HG02798 (cell line): Measurements from ENCODE around the gene SIMC1.
"Not testable (repeated sequence)": the region's sequence is repeated elsewhere in the genome, so short reads cannot be mapped to it uniquely, and the experiment has no call there.

Experiments used
- ATAC-seq: cut with Tn5 transposase; IDR thresholded peaks from one replicate; pipeline ENCODE4 v1.9.1; 2021; ENCODE audit warnings: mild to moderate bottlenecking; ENCODE audit not compliant: unreplicated experiment, poor library complexity

SIMC1 gene

DNA sequence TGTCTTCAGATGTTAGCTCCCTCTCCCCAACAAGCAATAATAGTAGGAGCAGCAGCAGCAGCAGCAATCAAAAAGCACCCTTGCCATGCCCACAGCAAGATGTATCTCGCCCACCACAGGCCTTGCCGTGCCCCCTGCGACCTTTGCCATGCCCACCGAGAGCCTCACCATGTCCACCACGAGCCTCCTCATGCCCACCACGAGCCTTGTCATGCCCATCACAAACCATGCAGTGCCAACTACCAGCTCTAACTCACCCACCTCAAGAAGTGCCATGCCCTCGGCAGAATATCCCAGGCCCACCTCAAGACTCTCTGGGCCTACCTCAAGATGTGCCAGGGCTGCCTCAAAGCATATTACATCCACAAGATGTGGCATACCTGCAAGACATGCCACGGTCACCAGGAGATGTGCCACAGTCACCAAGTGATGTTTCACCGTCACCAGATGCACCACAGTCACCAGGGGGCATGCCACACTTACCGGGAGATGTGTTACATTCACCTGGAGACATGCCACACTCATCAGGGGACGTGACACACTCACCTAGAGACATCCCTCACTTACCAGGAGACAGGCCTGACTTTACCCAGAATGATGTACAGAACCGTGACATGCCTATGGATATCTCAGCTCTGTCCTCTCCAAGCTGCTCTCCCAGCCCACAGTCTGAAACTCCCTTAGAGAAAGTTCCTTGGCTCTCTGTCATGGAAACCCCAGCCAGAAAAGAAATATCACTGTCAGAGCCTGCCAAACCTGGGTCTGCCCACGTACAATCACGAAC, 52.0 kb downstream of the SIMC1 start:
- ATAC-seq: not testable (repeated sequence)

DNA sequence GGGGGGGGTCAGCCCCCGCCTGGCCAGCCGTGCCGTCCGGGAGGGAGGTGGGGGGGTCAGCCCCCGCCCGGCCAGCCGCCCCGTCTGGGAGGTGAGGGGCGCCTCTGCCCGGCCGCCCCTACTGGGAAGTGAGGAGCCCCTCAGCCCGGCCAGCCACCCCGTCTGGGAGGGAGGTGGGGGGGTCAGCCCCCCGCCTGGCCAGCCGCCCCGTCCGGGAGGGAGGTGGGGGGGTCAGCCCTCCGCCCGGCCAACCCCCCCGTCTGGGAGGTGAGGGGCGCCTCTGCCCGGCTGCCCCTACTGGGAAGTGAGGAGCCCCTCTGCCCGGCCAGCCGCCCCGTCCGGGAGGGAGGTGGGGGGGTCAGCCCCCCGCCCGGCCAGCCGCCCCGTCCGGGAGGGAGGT, 67.1 kb downstream of the SIMC1 start:
- not testable (repeated sequence) for ATAC-seq

DNA sequence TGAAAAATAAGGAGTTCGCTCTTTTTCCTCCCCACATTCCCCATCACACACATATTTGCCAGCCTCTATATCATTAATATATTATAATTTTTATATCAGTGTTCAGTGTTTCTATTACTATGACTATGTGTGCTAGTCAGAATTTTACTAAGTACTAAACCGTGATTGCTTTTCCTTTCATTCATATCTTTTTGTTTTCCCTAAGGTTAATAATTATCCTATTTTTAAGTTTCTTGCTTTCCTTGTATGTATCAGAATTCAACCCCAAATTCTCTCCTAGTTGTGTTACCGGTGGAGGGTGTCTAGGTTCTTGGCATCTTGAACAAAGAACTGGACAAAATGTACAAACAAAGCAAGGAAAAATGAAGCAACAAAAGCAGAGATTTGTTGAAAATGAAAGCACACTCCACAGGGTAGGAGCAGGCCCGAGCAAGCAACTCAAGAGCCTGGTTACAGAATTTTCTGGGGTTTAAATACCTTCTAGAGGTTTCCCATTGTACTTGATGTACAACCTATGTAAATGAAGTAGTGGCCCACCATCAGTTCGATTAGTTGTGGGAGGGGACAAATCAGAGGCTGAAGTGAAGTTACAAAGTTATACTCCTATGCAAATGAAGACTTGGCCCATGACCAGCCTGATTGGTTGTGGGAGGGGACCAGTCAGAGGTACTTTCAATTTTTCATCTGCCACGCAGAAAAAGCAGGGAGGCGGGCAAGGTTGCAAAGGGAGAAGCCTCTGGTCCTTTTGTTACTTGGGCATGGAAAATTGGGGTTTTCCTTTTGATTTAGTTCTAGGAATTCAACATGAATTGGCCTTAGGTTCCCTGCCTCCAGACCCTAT, 79.5 kb downstream of the SIMC1 start:
- ATAC-seq: no peak

DNA sequence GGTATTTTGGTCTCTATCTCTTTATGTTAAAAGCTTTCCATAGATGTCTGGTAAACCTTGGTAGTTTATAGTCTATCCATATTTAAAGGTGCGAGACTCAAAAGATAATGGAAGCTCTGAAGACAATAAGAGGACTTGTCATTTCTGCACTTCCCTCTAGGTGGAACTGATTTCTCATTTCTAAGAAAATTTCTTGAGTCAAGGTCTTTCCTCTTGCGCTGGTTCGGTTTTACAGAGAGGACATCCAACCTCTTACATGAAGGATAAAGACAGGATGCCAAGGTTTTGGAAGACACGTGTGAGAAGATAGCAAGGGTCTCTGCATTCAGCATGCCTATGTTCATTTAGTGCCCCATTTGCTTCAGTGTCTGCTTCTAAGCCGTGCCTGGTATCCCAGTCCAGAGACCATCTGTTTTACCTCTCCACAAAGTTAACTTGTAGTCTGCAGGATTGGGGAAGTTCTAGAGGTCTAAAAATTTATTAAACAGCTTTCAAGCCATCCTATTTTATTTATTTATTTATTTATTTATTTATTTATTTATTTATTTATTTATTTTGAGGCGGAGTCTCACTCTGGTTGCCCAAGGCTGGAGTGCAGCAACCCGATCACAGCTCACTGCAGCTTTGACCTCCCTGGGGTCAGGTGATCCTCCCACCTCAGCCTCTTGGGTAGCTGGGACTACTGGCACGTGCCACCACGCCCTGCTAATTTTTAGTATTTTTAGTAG, 81.8 kb downstream of the SIMC1 start:
- no peak for ATAC-seq

DNA sequence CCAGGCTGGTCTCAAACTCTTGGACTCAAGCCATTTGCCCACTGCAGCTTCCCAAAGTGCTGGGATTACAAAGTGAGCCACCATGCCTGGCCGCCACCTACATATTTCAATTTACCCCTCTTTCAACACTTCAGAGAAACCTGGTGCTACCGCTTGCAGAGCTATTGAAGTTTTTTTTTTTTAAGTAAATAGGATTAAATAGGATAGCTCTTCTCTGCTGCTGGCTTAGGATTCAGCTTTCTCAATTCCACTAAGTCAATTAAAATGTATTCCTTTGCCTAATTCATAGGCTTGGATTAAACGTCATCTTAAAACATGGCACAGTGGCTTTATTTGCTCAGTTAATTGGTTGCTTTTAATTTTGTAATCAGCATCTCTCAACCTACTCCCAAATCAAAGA, 82.4 kb downstream of the SIMC1 start:
- no peak for ATAC-seq

DNA sequence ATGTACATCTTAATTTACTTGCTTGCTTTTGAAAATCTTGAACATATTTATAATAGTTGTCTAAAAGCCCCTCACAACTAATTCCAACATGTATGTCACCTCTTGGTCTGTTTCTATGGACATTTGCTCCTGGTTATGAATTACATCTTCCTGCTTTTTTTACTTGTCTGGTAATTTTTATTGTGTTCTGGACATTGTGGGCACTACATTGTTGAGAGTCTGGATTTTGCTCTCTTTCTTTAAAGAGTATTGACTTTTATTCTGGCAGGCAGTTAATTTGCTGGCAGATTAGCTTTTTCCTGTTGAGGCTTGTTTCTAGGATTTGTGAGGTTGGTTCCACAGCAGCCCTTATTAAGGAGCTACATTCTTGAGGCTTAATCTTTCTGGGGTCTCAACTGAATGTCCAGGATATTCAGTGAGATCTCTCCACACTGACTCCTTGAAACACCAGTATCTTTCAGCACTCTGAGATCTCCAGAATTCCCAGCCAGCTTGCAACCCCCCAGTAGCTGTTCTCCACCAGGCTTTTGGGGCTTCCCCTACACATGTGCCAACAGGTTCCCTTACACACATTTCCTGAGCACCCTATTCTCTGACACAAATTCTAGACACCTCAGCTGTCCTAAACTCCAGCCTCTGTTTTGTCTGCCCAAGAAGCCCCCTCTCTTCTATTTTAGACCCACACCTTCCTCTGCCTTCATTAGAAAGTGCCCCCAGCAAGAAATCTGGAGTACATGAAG, 96.0 kb downstream of the SIMC1 start:
- ATAC-seq: no peak

DNA sequence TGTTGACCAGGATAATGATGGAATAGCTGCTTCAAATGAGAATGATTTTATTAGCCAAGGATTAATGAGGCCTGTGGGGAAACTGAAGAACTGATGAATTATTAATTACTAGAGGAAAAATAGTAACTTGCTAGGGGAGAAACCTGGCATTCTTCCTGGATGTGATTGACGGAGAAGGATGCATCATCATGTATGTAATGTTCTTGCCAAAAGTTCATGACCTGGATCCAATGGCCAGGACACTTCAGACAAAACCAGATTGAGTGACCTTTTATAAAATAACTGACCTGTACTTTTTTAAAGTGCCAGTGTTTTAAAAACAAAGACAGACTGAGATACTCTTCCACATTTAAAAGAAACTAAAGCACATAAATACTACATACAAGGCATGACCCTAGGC, 99.7 kb downstream of the SIMC1 start:
- ATAC-seq: no peak

DNA sequence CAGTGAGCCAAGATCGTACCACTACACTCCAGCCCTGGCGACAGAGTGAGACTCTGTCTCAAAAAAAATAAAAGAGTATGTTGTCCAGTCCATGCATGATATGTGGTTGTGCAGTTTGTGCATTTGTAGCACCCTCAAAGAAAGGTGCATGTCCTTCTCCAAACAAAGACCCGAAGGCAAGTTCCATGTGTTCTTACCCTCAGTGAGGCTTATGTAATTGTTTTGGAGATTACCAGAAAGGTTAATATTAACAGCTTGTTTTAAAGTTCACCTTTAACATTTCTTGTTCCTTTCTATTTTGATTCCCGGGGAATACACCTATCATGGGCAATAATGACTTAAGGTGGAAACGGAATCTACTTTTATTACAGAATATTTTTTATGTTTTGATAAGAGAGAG, 101.1 kb downstream of the SIMC1 start:
- ATAC-seq: no peak

DNA sequence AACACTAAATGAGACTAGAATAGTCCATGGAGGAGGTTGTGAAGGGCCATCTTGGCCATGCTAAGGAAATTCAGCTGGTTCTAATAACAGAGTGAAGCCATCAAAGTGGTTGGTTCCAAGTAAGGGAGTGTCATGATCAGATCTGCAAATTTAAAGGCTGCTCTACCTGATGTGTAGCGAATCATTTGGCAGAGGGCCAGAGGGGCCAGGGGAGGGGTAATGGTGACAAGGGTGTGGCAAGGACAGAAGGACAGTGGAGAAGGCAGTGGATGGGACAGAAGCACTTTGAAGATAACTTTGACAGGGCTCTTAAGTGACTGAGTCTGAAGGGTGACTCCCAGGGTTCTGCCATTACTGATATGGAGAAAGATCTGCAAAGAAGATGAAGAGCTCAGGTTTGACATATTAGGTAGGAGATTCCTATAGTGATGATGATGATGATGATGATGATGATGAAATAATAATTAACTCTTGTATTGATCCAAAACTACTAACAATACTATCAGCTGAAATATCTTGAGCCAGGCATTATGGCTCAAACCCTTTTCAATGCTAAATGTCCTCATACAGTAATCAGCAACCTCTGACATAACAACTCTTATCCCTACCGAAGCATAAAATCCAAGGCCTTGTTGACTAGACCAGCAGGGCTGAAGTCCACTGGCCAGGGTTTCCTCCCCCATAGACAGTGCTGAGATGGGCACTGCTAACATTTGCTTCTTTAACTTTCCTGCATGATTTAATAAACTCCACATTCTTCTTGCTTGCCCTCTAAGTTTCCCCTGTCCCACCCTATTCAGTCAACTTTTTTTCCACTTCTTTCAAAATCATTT, 103.3 kb downstream of the SIMC1 start:
- ATAC-seq: no peak

DNA sequence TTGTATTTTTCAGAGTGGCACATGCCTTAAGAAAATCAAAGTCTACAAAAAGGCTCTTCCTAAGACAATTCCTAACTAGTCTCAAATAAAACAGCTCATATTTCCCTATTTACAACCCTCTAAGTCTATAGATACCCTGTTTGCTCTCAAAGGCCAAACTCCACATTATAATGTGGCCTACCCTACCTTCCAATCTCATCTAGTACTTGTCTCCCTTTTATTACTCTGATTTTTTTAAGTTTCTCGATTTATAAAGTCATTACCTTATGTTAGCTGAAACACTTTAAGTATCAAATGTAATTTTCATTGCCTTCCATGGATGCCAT, 103.9 kb downstream of the SIMC1 start:
- ATAC-seq: no peak

DNA sequence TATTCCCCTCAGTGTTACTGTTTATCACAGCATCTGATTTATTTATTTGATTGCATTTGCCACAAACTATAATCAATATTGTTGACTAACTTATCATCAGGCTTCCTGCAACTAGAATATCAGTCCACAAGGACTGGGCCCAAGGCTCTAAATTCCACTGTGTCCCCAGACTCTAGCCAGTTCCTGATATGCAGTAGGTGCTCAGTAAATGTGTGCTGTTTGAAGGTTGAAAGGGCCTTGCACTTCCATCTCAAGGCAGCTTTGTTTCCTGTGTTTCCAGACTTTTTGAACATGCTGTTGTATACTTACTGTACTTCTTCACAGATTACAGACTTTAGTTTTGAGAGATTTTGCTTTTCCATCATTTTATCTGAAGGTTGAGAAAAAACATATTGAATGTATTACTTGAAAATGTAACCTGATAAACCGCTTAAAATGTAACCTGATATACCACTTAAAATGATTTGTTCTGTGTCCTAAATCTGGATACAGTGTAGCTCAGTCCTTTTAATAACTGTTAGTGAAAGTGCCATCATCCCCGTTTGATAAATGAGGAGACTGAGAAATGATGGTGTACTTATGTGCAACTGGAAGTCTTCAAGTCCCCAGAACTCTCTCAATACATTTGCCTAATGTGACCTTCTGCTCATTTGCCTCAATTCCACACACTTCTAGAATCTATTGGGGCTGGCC, 104.7 kb downstream of the SIMC1 start:
- no peak for ATAC-seq

DNA sequence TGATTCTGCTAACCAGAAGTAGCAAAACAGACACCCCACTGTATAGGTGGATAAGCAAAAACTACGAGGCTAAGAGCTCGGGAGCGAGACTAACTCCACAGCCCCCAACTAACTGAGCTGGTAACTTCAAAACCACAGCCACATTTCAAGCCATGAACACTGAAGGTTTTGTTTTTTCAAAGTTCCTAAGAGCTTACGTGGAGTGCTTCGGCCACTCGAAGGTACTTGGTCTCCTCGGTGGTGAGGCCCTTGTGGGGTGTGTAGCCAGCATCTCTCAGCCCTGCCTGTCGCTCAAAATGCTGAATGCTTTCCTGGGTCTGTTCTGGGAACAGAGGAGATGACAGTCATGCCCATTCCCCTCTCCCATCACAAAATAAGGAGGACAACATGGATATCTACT, 112.2 kb downstream of the SIMC1 start:
- ATAC-seq: no peak

DNA sequence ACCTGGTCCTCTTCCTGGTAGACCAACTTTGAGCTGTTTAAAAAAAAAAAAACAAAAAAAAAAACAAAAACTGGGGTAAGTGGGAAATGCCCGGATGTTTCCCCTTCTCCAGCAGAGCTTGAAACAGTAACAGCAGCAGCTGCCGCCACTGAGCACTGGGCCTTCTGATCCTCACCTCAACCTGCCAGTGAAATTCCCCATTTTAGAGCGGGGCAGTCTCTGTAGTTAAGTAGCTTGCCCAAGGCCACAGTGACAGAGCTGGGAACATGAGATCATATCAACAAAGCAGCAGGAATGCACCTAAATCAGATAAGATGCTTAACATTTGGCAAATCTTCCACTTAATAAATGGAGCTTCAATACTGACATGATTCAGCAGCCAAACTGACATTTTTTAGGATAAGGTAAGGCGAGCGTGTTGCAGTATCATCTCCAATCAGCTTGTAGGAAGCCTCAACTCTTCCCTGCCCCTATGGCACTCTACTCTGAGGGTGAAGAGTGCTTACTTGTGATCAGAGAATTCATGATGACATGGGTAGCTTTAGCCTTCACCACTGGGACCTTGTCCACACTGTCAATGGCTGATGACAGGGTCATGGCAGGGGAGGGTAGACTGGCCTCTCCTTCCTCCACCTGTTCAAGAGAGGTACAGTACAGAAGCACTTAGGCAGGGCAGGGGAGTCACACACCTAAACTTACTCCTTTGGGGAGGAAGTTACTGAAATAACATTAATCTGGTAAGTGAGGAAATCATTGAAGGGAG, 114.1 kb downstream of the SIMC1 start:
- no peak for ATAC-seq

DNA sequence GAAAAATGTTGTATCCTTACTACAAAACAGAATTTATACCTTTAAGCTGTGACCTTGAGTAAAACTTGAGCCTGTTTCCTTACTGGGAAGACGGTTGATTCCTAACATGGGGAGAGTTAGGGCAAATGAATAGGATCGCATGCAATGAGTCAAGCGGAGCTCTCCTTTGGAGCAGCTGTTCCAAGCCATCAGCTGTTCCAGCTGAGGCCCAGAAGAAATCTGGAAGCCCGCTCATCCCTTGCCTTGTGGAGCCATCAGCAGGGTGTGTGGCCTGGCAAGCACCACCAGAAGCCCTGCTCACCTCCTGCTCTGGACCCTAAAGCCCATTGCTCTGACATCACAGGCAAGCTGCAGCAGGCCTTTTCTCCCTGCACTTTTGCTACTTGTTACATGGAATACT, 115.3 kb downstream of the SIMC1 start:
- ATAC-seq: no peak

DNA sequence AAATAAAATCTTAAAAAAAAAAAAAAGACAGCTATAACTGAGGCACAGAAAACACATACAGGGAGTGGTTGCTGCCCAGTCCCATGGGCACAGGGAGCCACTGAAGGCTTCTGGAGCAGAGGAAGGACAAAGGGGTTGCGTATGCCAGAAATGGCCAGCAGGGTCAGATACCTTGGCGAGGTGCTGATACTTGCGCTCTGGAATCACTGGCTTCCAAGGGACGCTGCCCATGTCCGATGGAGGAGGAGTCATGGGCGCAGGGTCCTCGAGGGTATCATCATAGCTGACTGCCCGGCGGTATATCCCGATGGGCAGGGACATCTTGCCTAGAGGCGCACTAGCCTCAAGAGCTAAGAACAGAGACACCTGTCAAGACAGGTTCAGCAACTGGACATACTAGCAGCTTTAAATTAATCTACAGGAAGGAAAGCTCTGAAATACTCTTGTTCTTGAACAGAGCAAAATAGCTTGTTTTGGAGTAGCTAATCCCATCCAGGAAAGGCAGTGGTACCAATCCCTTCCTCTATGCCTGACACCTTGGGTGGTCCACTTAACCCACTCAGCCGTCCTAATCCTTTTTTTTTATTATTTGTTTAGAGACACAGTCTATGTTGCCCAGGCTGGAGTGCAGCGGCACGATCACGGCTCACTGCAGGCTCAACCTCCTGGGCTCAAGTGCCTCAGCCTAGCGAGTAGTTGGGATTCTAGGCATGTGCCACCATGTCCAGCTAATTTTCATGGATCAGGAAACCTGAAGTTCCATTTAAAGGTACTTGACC, 117.4 kb downstream of the SIMC1 start:
- no peak for ATAC-seq

DNA sequence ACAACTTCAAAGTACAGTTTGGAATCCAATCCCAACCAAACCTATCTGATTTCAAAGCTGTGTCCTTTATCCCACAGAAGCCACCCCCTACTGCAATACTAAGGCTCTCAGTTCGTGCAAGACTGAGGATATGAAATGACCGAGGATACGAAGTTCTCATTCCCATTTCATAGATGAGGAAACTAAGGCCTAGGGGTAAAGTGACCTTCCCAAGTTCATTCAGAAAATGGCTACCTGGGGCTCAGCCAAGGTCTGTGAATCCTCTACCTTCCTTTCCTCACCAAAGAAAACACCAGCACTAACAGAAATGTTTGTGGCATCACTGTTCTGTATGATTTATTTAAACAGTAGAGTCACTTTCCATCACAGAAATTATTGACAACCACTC, 117.9 kb downstream of the SIMC1 start:
- ATAC-seq: no peak

DNA sequence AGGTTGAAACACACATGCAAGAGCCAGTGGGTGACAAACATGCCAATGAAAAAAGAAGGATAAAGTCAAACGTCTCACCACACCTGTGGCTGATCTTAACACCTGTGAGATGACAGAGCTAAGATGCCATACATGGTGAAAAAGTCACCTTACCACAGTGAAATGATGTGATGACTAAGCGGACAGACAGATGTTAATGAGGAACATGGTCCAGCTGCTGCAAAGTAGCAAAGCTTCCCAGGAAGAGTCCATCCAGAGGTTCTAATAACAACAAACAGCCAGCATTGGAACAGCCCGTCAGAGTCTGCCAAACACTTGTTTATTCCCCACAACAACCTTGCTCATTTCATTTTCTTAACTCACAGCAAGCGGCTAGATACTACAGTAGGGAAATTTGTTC, 121.4 kb downstream of the SIMC1 start:
- ATAC-seq: no peak
